Heart left ventricle (tissue), 16 donors: ENCODE results near the gene ATP5MG. TPM values are rescaled to one million over a fixed set of nuclear protein-coding genes. Genes with fewer than 3 reads are reported as not detected.

Source experiments
- ATAC-seq, 4 donors: fragments of 200-7000 bp; cut with Tn5 transposase; one replicate each; pipeline ENCODE4 v1.9.1; 2020 to 2022; ENCODE audit warnings: moderate library complexity in 4 of 4, mild to moderate bottlenecking in 3 of 4, moderate number of reproducible peaks in 1 of 4
- DNase-seq, 5 donors: peaks; one replicate each; pipeline ENCODE4 v3.0.0-alpha.2; 2020
- H3K27ac ChIP-seq, 12 donors: fragments of 200-600 bp; sonication (generic) in 4 of 12; one replicate each; pipeline versions ENCODE4 v1.5.0 to v1.8.0; 2016 to 2022; ENCODE audit warnings: mild to moderate bottlenecking in 2 of 12
- H3K27me3 ChIP-seq, 9 donors: fragments of 200-600 bp; sonication (generic) in 2 of 9; one replicate each; pipeline versions ENCODE4 v1.5.1 to v1.8.0; 2016 to 2022; ENCODE audit warnings: mild to moderate bottlenecking in 3 of 9
- H3K36me3 ChIP-seq, 9 donors: fragments of 200-600 bp; sonication (generic) in 2 of 9; one replicate each; pipeline versions ENCODE4 v1.5.0 to v1.8.0; 2018 to 2022; ENCODE audit warnings: mild to moderate bottlenecking in 2 of 9
- H3K4me1 ChIP-seq, 12 donors: fragments of 200-600 bp; sonication (generic) in 4 of 12; one replicate each; pipeline versions ENCODE4 v1.5.0 to v1.8.0; 2016 to 2022; ENCODE audit warnings: mild to moderate bottlenecking in 3 of 12
- H3K4me3 ChIP-seq, 12 donors: fragments of 200-600 bp; sonication (generic) in 4 of 12; one replicate each; pipeline versions ENCODE4 v1.5.0 to v1.8.0; 2017 to 2022; ENCODE audit warnings: mild to moderate bottlenecking in 9 of 12, moderate library complexity in 4 of 12
- H3K9me3 ChIP-seq, 12 donors: fragments of 200-600 bp; sonication (generic) in 4 of 12; one replicate each; pipeline versions ENCODE4 v1.5.0 to v1.8.0; 2016 to 2022; ENCODE audit warnings: mild to moderate bottlenecking in 1 of 12
- CTCF ChIP-seq, 12 donors: fragments of 200-600 bp; sonication (generic) in 4 of 12; IDR thresholded peaks; one replicate each; pipeline versions ENCODE4 v1.5.0 to v1.8.0; 2018 to 2022; ENCODE audit warnings: antibody characterized with exemption in 12 of 12, mild to moderate bottlenecking in 5 of 12
- POLR2A ChIP-seq, 2 donors: fragments of 450-650 bp; IDR thresholded peaks; one replicate each; pipeline ENCODE4 v1.6.1; 2017; ENCODE audit warnings: antibody characterized with exemption in 2 of 2, mild to moderate bottlenecking in 2 of 2, moderate library complexity in 2 of 2
- WGBS, 4 donors: extraction: QIAGEN DNeasy Blood & Tissue Kit in 2 of 4; methylation state at CpG; one replicate each; pipeline versions ENCODE4 v1.1.5 to v1.1.7; 2013 to 2018; 5-methylcytosine and 5-hydroxymethylcytosine counted together
- intact Hi-C, 10 donors: fragments of 100-400 bp; cut with DNase I; formaldehyde crosslinking; loops; one replicate each; pipeline versions ENCODE4 v1.11.1 to v1.14.2; 2022
- polyA plus RNA-seq, 2 donors: library from polyadenylated mRNA; stranded (reverse); fragments of 200-250 nt; gene quantifications; one replicate each; pipeline ENCODE4 v1.2.3, GENCODE V29; 2013
- total RNA-seq, 9 donors: library from RNA; depleted of rRNA in 2 of 9; stranded (reverse); fragments of >200 nt in 2 of 9; fragmentation: NEBNext Ultra II Directional in 3 of 9; extraction: Animal tissue kit (Norgen Biotek cat#: 25700) in 3 of 9; gene quantifications; one replicate each; pipeline versions ENCODE4 v1.1.0 to v1.2.4, GENCODE V29; 2016 to 2023
- donor health status: ischemic (EF 13 %, LVEDD 7.1; RV severe dilation, severe dysfunction).
- donor health status: healthy with polysubstance abuse.
- donor health status: DM: no; HTN: yes; CAD: no.
- donor health status: DM: no; HTN: no; CAD: no.
- donor health status: ischemic (EF 25% LVEDD 6.9; RV normal size, moderate dysfunction).
- donor health status: ischemic (EF 25% LVEDD 5.7; RV mildly dilated, moderate dysfunction).
- donor health status: healthy.
- donor health status: DM: yes; HTN: yes; CAD: no.
- donor health status: ischemic (EF 35%, LVEDD 5.7; RV mildly dilated, moderate dysfunction).
- donor health status: nonischemic (EF 11% LVEDD 7.7; RV severe dilation, severe dysfunction).
- donor health status: DM: yes; HTN: yes; CAD: no.
- donor health status: PGD.
- donor health status: ischemic (EF 29% LVEDD 5.4; RV normal size, mild dysfunction).
- donor health status: nonischemic (EF 23%, LVEDD 6.1; RV moderate dilation, normal function).

ATP5MG gene
- total and polyA plus RNA-seq, 11 donors, result 96.4 to 843 (median 559) TPM

- DNase-seq, result peak in 2 of 5 donors; percentile 23 to 24
- peaks cover 2 to 78% (median 51%) of the 10 kb centered on the region in 12 donors for H3K4me1 ChIP-seq
- WGBS, 4 donors, result 15 to 33% (median 20%) methylated on average over 7 of the region's 7 CpGs
- no peak for TF ChIP-seq CTCF (IDR thresholded peaks at IDR 0.05)
- TF ChIP-seq POLR2A (IDR thresholded peaks at IDR 0.05), result no peak
- peaks cover 0 to 65% (median 58%) of the 10 kb centered on the region in 9 donors for H3K36me3 ChIP-seq
- no peaks in the 10 kb centered on the region for H3K27me3 ChIP-seq
- no peak overlapping the region for H3K4me3 ChIP-seq
- H3K27ac ChIP-seq, result peak overlapping the region in 2 of 12 donors; percentile 15 to 35
- intact Hi-C loops, result no loop called here
- H3K9me3 ChIP-seq, result no peaks in the 10 kb centered on the region
- no peak for ATAC-seq
Observed at GRCh38 chr11:118406599-118407166, 5.3 kb downstream of the ATP5MG start.

- no peak overlapping the region for H3K4me3 ChIP-seq
- H3K4me1 ChIP-seq, result peaks cover 0 to 52% (median 23%) of the 10 kb centered on the region in 12 donors
- DNase-seq (no peak), ATAC-seq (peak in 3 of 4 donors; percentile 62 to 79 (median 65))
- intact Hi-C loops, result no loop called here
- TF ChIP-seq CTCF (IDR thresholded peaks at IDR 0.05), result no peak
- H3K36me3 ChIP-seq, result peaks cover 0 to 71% (median 63%) of the 10 kb centered on the region in 9 donors
- H3K9me3 ChIP-seq, result no peaks in the 10 kb centered on the region
- 43 to 56% (median 51%) methylated on average over 7 of the region's 7 CpGs for WGBS, 4 donors
- H3K27ac ChIP-seq, result peak overlapping the region in 7 of 12 donors; percentile 14 to 66 (median 43)
- no peaks in the 10 kb centered on the region for H3K27me3 ChIP-seq
Observed at GRCh38 chr11:118410055-118410745, 8.8 kb downstream of the ATP5MG start.

- H3K27ac ChIP-seq, result no peak overlapping the region
- H3K36me3 ChIP-seq, result peaks cover 0 to 57% (median 50%) of the 10 kb centered on the region in 9 donors
- no peak overlapping the region for H3K4me3 ChIP-seq
- WGBS, 4 donors, result 83 to 94% (median 92%) methylated on average over 4 of the region's 4 CpGs
- no peaks in the 10 kb centered on the region for H3K27me3 ChIP-seq
- intact Hi-C loops, result no loop called here
- no peak for ATAC-seq
- TF ChIP-seq CTCF (IDR thresholded peaks at IDR 0.05), result no peak
- no peak for TF ChIP-seq POLR2A (IDR thresholded peaks at IDR 0.05)
- peaks cover 0 to 48% (median 20%) of the 10 kb centered on the region in 12 donors for H3K4me1 ChIP-seq
- DNase-seq, result no peak
- no peaks in the 10 kb centered on the region for H3K9me3 ChIP-seq
Observed at GRCh38 chr11:118411530-118411929, 10.1 kb downstream of the ATP5MG start.

GRCh38 chr11:118412921-118413320 lies 11.5 kb downstream of the ATP5MG start:
- H3K4me1 ChIP-seq, result peaks cover 0 to 37% (median 12%) of the 10 kb centered on the region in 12 donors
- TF ChIP-seq POLR2A (IDR thresholded peaks at IDR 0.05) (no peak), CTCF (IDR thresholded peaks at IDR 0.05) (no peak)
- ATAC-seq (no peak), DNase-seq (no peak)
- peaks cover 0 to 43% (median 36%) of the 10 kb centered on the region in 9 donors for H3K36me3 ChIP-seq
- 39 to 56% (median 50%) methylated on average over 1 of the region's 1 CpG for WGBS, 4 donors
- no peak overlapping the region for H3K27ac ChIP-seq
- intact Hi-C loops, result no loop called here
- H3K4me3 ChIP-seq, result no peak overlapping the region
- H3K27me3 ChIP-seq, result no peaks in the 10 kb centered on the region
- H3K9me3 ChIP-seq, result no peaks in the 10 kb centered on the region
